Activated naive CD8-positive, alpha-beta T cell treated with anti-CD3 and anti-CD28 coated beads, Interleukin-2, amount 50 U/mL, for 24 hours (primary cell): ENCODE data around the gene CLSTN3.

Experiments
- ATAC-seq: fragments of 150-1000 bp; cut with Tn5 transposase; one replicate; pipeline ENCODE4 v1.10.0; 2021
- DNase-seq: peaks from one replicate; pipeline ENCODE4 v3.0.0; 2021
- H3K27ac Mint-ChIP-seq: one replicate; pipeline ENCODE4 v1.8.0; 2021; ENCODE audit warnings: mild to moderate bottlenecking, mixed read lengths
- H3K27me3 Mint-ChIP-seq: one replicate; pipeline ENCODE4 v1.8.0; 2021; ENCODE audit warnings: mixed read lengths
- H3K36me3 Mint-ChIP-seq: one replicate; pipeline ENCODE4 v1.8.0; 2021; ENCODE audit warnings: low read depth, mixed read lengths
- H3K4me1 Mint-ChIP-seq: one replicate; pipeline ENCODE4 v1.8.0; 2021; ENCODE audit warnings: mixed read lengths
- H3K4me3 Mint-ChIP-seq: one replicate; pipeline ENCODE4 v1.8.0; 2021; ENCODE audit warnings: mild to moderate bottlenecking, moderate library complexity, mixed read lengths
- H3K9me3 Mint-ChIP-seq: one replicate; pipeline ENCODE4 v1.8.0; 2021; ENCODE audit warnings: mixed read lengths

Gene CLSTN3

GRCh38 chr12:7144414-7145120, 14.4 kb downstream of the CLSTN3 start:
- no peak overlapping the region for H3K27ac Mint-ChIP-seq
- no peak overlapping the region for H3K4me3 Mint-ChIP-seq
- no peaks in the 10 kb centered on the region for H3K4me1 Mint-ChIP-seq
- no peaks in the 10 kb centered on the region for H3K27me3 Mint-ChIP-seq
- H3K36me3 Mint-ChIP-seq = peaks cover 7% of the 10 kb centered on the region
- ATAC-seq (no peak), DNase-seq (no peak)
- no peaks in the 10 kb centered on the region for H3K9me3 Mint-ChIP-seq

GRCh38 chr12:7145671-7146070, 15.5 kb downstream of the CLSTN3 start:
- Mint-ChIP-seq H3K4me3 (no peak overlapping the region), H3K36me3 (peaks cover 11% of the 10 kb centered on the region), H3K27me3 (no peaks in the 10 kb centered on the region), H3K27ac (no peak overlapping the region), H3K4me1 (no peaks in the 10 kb centered on the region), H3K9me3 (no peaks in the 10 kb centered on the region)
- DNase-seq = no peak
- no peak for ATAC-seq

GRCh38 chr12:7146228-7146627, 16.1 kb downstream of the CLSTN3 start:
- no peak overlapping the region for H3K27ac Mint-ChIP-seq
- ATAC-seq = no peak
- no peak for DNase-seq

GRCh38 chr12:7146906-7147305, 16.7 kb downstream of the CLSTN3 start:
- peaks cover 8% of the 10 kb centered on the region for H3K36me3 Mint-ChIP-seq
- no peaks in the 10 kb centered on the region for H3K4me1 Mint-ChIP-seq
- H3K27ac Mint-ChIP-seq = no peak overlapping the region
- no peaks in the 10 kb centered on the region for H3K9me3 Mint-ChIP-seq
- H3K4me3 Mint-ChIP-seq = no peak overlapping the region
- DNase-seq = no peak
- no peak for ATAC-seq
- no peaks in the 10 kb centered on the region for H3K27me3 Mint-ChIP-seq

More at GRCh38 chr12:7146228-7146627, 16.1 kb downstream of the CLSTN3 start:
- Mint-ChIP-seq H3K9me3 (no peaks in the 10 kb centered on the region), H3K36me3 (peaks cover 11% of the 10 kb centered on the region), H3K4me3 (no peak overlapping the region), H3K27me3 (no peaks in the 10 kb centered on the region), H3K4me1 (no peaks in the 10 kb centered on the region)

- no peaks in the 10 kb centered on the region for H3K4me1 Mint-ChIP-seq
- no peak for ATAC-seq
- H3K36me3 Mint-ChIP-seq = peaks cover 6% of the 10 kb centered on the region
Observed at GRCh38 chr12:7150356-7150755, 20.2 kb downstream of the CLSTN3 start.

GRCh38 chr12:7150841-7151240, 20.7 kb downstream of the CLSTN3 start:
- DNase-seq (no peak), ATAC-seq (no peak)
- Mint-ChIP-seq H3K4me3 (no peak overlapping the region), H3K9me3 (no peaks in the 10 kb centered on the region), H3K4me1 (no peaks in the 10 kb centered on the region), H3K27me3 (no peaks in the 10 kb centered on the region), H3K36me3 (peaks cover 6% of the 10 kb centered on the region), H3K27ac (no peak overlapping the region)

More at GRCh38 chr12:7150356-7150755, 20.2 kb downstream of the CLSTN3 start:
- no peaks in the 10 kb centered on the region for H3K9me3 Mint-ChIP-seq
- H3K27me3 Mint-ChIP-seq = no peaks in the 10 kb centered on the region
- H3K4me3 Mint-ChIP-seq = no peak overlapping the region
- no peak overlapping the region for H3K27ac Mint-ChIP-seq
- DNase-seq = no peak

GRCh38 chr12:7151532-7151931, 21.4 kb downstream of the CLSTN3 start:
- no peak overlapping the region for H3K27ac Mint-ChIP-seq
- DNase-seq (no peak), ATAC-seq (no peak)
- no peaks in the 10 kb centered on the region for H3K4me1 Mint-ChIP-seq
- H3K9me3 Mint-ChIP-seq = no peaks in the 10 kb centered on the region
- peaks cover 4% of the 10 kb centered on the region for H3K36me3 Mint-ChIP-seq
- no peak overlapping the region for H3K4me3 Mint-ChIP-seq
- H3K27me3 Mint-ChIP-seq = no peaks in the 10 kb centered on the region

- Mint-ChIP-seq H3K9me3 (no peaks in the 10 kb centered on the region), H3K36me3 (peaks cover 3% of the 10 kb centered on the region), H3K4me1 (no peaks in the 10 kb centered on the region), H3K4me3 (no peak overlapping the region), H3K27ac (no peak overlapping the region), H3K27me3 (no peaks in the 10 kb centered on the region)
- DNase-seq (no peak), ATAC-seq (no peak)
Observed at GRCh38 chr12:7152818-7153217, 22.6 kb downstream of the CLSTN3 start.

- Mint-ChIP-seq H3K4me3 (no peak overlapping the region), H3K27me3 (no peaks in the 10 kb centered on the region), H3K9me3 (no peaks in the 10 kb centered on the region)
Observed at GRCh38 chr12:7154042-7154441, 23.9 kb downstream of the CLSTN3 start.

GRCh38 chr12:7154901-7155470, 24.8 kb downstream of the CLSTN3 start:
- Mint-ChIP-seq H3K27me3 (no peaks in the 10 kb centered on the region), H3K4me3 (no peak overlapping the region), H3K36me3 (peaks cover under 1% of the 10 kb centered on the region), H3K4me1 (no peaks in the 10 kb centered on the region), H3K27ac (no peak overlapping the region), H3K9me3 (no peaks in the 10 kb centered on the region)
- ATAC-seq (no peak), DNase-seq (no peak)

More at GRCh38 chr12:7154042-7154441, 23.9 kb downstream of the CLSTN3 start:
- H3K36me3 Mint-ChIP-seq = peaks cover 3% of the 10 kb centered on the region
- ATAC-seq (no peak), DNase-seq (no peak)
- no peaks in the 10 kb centered on the region for H3K4me1 Mint-ChIP-seq
- H3K27ac Mint-ChIP-seq = no peak overlapping the region

GRCh38 chr12:7155471-7156034, 25.4 kb downstream of the CLSTN3 start:
- no peak for DNase-seq
- H3K27me3 Mint-ChIP-seq = no peaks in the 10 kb centered on the region
- no peaks in the 10 kb centered on the region for H3K9me3 Mint-ChIP-seq
- no peak for ATAC-seq
- H3K4me1 Mint-ChIP-seq = no peaks in the 10 kb centered on the region
- no peak overlapping the region for H3K4me3 Mint-ChIP-seq
- H3K36me3 Mint-ChIP-seq = no peaks in the 10 kb centered on the region
- no peak overlapping the region for H3K27ac Mint-ChIP-seq

- no peaks in the 10 kb centered on the region for H3K36me3 Mint-ChIP-seq
- DNase-seq = no peak
- no peak for ATAC-seq
- H3K27ac Mint-ChIP-seq = no peak overlapping the region
- no peaks in the 10 kb centered on the region for H3K9me3 Mint-ChIP-seq
- no peaks in the 10 kb centered on the region for H3K27me3 Mint-ChIP-seq
- no peaks in the 10 kb centered on the region for H3K4me1 Mint-ChIP-seq
- no peak overlapping the region for H3K4me3 Mint-ChIP-seq
Observed at GRCh38 chr12:7156259-7157197, 26.4 kb downstream of the CLSTN3 start.

- no peaks in the 10 kb centered on the region for H3K36me3 Mint-ChIP-seq
- H3K9me3 Mint-ChIP-seq = no peaks in the 10 kb centered on the region
- no peaks in the 10 kb centered on the region for H3K4me1 Mint-ChIP-seq
- H3K4me3 Mint-ChIP-seq = no peak overlapping the region
- DNase-seq (no peak), ATAC-seq (no peak)
- H3K27me3 Mint-ChIP-seq = peaks cover 5% of the 10 kb centered on the region
- H3K27ac Mint-ChIP-seq = peak overlapping the region; percentile 34
Observed at GRCh38 chr12:7157391-7157790, 27.2 kb downstream of the CLSTN3 start.

GRCh38 chr12:7158781-7159609, 28.8 kb downstream of the CLSTN3 start:
- Mint-ChIP-seq H3K36me3 (no peaks in the 10 kb centered on the region), H3K4me1 (peaks cover 6% of the 10 kb centered on the region), H3K27ac (no peak overlapping the region), H3K4me3 (no peak overlapping the region), H3K27me3 (peaks cover 20% of the 10 kb centered on the region), H3K9me3 (no peaks in the 10 kb centered on the region)
- no peak for ATAC-seq
- DNase-seq = no peak
